GM12878 (cell line): ENCODE measurements around the gene NPS. TPM values are rescaled to one million over a fixed set of nuclear protein-coding genes. Genes with fewer than 3 reads are reported as not detected.

ENCODE experiments used
- BCLAF1 ChIP-seq: fragments of 450-650 bp; IDR thresholded peaks from 2 replicates; pipeline ENCODE4 v1.6.1; 2017; ENCODE audit warnings: antibody characterized with exemption, mild to moderate bottlenecking, moderate library complexity
- BHLHE40 ChIP-seq, 2 experiments: fragments of 450-650 bp in 1 of 2; IDR thresholded peaks; 2 replicates each; pipeline ENCODE4 v1.6.1; 2011 to 2017; ENCODE audit warnings: low read depth in 2 of 2, borderline replicate concordance in 1 of 2, improper control_type of control experiment in 1 of 2, low read length in 1 of 2, mild to moderate bottlenecking in 1 of 2
- E2F4 ChIP-seq: IDR thresholded peaks from 2 replicates; pipeline ENCODE4 v1.6.1; 2012; ENCODE audit warnings: low read depth, low read length, improper control_type of control experiment
- IRF4 ChIP-seq: IDR thresholded peaks from 2 replicates; pipeline ENCODE4 v1.6.1; 2011; ENCODE audit warnings: low read depth, low read length
- MYB ChIP-seq: fragments of 150-350 bp; IDR thresholded peaks from 2 replicates; pipeline ENCODE4 v1.6.1; 2014; ENCODE audit warnings: mild to moderate bottlenecking, low read depth, low read length, borderline replicate concordance
- NKRF ChIP-seq: fragments of 450-650 bp; conservative IDR thresholded peaks from 2 replicates; pipeline ENCODE4 v1.6.1; 2017; ENCODE audit warnings: mild to moderate bottlenecking, moderate library complexity
- ZNF217 ChIP-seq: fragments of 450-650 bp; IDR thresholded peaks from 2 replicates; pipeline ENCODE4 v1.6.1; 2017; ENCODE audit warnings: antibody characterized with exemption, mild to moderate bottlenecking
- polyA plus RNA-seq, 11 experiments: library from polyadenylated mRNA; depleted of rRNA in 4 of 11; unstranded in 6 of 11; stranded (reverse) in 5 of 11; fragments of >200 nt; fragmentation: Nextera tagmentation in 4 of 11; fragmentation: Illumina TruSeq in 1 of 11; extraction: Ambion mirVana in 4 of 11; extraction: Trizol in 1 of 11; gene quantifications; 1 replicate in 1 of 11; 2 replicates in 10 of 11; pipeline versions ENCODE4 v1.2.1 to v1.2.3, GENCODE V29; 2011 to 2016; ENCODE audit warnings: inconsistent platforms in 2 of 11, missing spikeins in 2 of 11, low read depth in 1 of 11
- total RNA-seq, 4 experiments: library from RNA; depleted of rRNA in 3 of 4; stranded (reverse); fragments of >200 nt in 3 of 4; fragmentation: Illumina TruSeq in 1 of 4; extraction: Trizol in 1 of 4; gene quantifications; 2 replicates each; pipeline versions ENCODE4 v1.2.1 to v1.2.3, GENCODE V29; 2013 to 2021

NPS gene
- total and polyA plus RNA-seq, 10 of the 15 experiments (the other 5 are each of a cell fraction or from before 2014, with no cell fraction given): not detected

- TF ChIP-seq BCLAF1: no peak
- TF ChIP-seq E2F4: no peak
- TF ChIP-seq IRF4: no peak
- no peak for TF ChIP-seq ZNF217
- TF ChIP-seq NKRF: no peak
- no peak for TF ChIP-seq BHLHE40 (IDR thresholded peaks at IDR 0.05; ENCODE audit: borderline replicate concordance in 1 of 2, low read depth in 2 of 2, low read length in 1 of 2)
- TF ChIP-seq MYB: no peak
Observed at GRCh38 chr10:127532193-127532592, 16.9 kb upstream of the NPS start (continued).
